HUDEP-2 (cell line): ENCODE data around the gene MMP17.
"Not testable (repeated sequence)": the region's sequence is repeated elsewhere in the genome, so short reads cannot be mapped to it uniquely, and the experiment has no call there.

Experiments
- DNase-seq, 76 experiments: peaks; one replicate each; lab custom pipeline; 2025; ENCODE audit not compliant: unreplicated experiment in 76 of 76; lab: John Stamatoyannopoulos, UW

The MMP17 gene

GRCh38 chr12:131862994-131863710 is 35.0 kb downstream of the MMP17 start:
- peak in 1 of 76 experiments; percentile 6 for DNase-seq

GRCh38 chr12:131863711-131864396 is 35.7 kb downstream of the MMP17 start:
- DNase-seq: no peak

- no peak for DNase-seq
Observed at GRCh38 chr12:131864469-131864868, 36.3 kb downstream of the MMP17 start.

GRCh38 chr12:131865180-131865875 is 37.1 kb downstream of the MMP17 start:
- DNase-seq: no peak

- no peak for DNase-seq
Observed at GRCh38 chr12:131867471-131867870, 39.3 kb downstream of the MMP17 start.

GRCh38 chr12:131867891-131868675 is 39.9 kb downstream of the MMP17 start:
- no peak for DNase-seq

GRCh38 chr12:131869871-131870418 is 41.8 kb downstream of the MMP17 start:
- no peak for DNase-seq

GRCh38 chr12:131871677-131872076 is 43.5 kb downstream of the MMP17 start:
- no peak for DNase-seq

GRCh38 chr12:131872154-131873051 is 44.2 kb downstream of the MMP17 start:
- no peak for DNase-seq

GRCh38 chr12:131873293-131873692 is 45.1 kb downstream of the MMP17 start:
- no peak for DNase-seq

GRCh38 chr12:131874972-131875371 is 46.8 kb downstream of the MMP17 start:
- not testable (repeated sequence) for DNase-seq

- not testable (repeated sequence) for DNase-seq
Observed at GRCh38 chr12:131877216-131877615, 49.0 kb downstream of the MMP17 start.

- not testable (repeated sequence) for DNase-seq
Observed at GRCh38 chr12:131878436-131878835, 50.2 kb downstream of the MMP17 start.

GRCh38 chr12:131882804-131883520 is 54.8 kb downstream of the MMP17 start:
- no peak for DNase-seq

- DNase-seq: no peak
Observed at GRCh38 chr12:131883521-131883900, 55.3 kb downstream of the MMP17 start.

GRCh38 chr12:131885076-131885475 is 56.9 kb downstream of the MMP17 start:
- not testable (repeated sequence) for DNase-seq

- no peak for DNase-seq
Observed at GRCh38 chr12:131885543-131886057, 57.4 kb downstream of the MMP17 start.

- DNase-seq: not testable (repeated sequence)
Observed at GRCh38 chr12:131891722-131892121, 63.5 kb downstream of the MMP17 start.
